Measurements from ENCODE around the gene ANKRD39. TPM values are rescaled to one million over a fixed set of nuclear protein-coding genes. Genes with fewer than 3 reads are reported as not detected.
A peak's percentile ranks its signal among the peaks of the same experiment; 100 is the strongest.

Gene ANKRD39
- total and polyA plus RNA-seq, 2 of the 4 experiments (the other 2 are of a cell fraction), result 12.5 to 17.0 TPM

DNA sequence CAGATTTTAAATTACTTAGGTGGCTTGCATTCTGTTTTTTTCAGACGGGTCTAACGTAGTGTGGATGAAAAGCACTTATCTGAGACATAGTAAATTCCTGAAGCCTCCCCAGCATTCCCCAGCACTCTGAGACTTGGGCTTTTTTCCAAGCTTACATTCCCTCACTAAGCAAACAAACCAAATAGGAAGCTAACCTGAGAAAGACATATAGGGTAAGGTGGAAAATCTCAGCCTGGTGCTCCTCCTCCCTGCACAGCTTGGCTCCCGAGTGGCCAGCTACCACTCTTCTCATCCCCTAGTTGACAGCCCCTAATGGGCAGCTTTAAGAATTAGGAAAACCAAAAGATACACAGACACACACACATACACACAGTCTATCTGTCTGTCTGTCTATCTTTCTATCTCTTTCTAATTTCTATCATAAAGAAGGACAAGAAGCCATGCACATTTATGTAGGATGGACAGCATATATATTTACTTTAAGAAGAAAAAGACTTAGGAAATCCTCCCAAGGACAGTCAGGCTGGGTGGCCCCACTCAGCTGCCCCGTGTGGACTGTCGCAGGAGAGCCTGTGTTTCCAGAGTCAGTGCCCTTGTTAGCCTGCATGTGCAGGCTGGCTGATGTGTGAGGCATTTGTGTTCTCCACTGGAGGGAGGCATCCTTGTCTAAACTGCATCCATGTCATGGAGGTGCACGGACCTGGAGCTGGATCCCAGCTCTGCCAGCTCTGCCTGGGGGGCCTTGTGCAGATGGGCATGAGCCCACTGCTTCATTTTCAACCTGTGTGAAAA, 33.5 kb downstream of the ANKRD39 start:
- H3K27me3 ChIP-seq (ENCODE audit: control insufficient read depth, insufficient read depth, low read length), result no peaks in the 10 kb centered on the region
- peaks cover 23% of the 10 kb centered on the region for H3K36me3 ChIP-seq (ENCODE audit: control insufficient read depth, insufficient read depth, low read length)
- in situ Hi-C loops (cut with MboI; ENCODE audit: low sequenced_read_pairs), result no loop called here
- dilution Hi-C loops (cut with HindIII; ENCODE audit: low sequenced_read_pairs, unreplicated experiment), result no loop called here
- no peak overlapping the region for H2BK5ac ChIP-seq (ENCODE audit: low read depth, low read length, poor library complexity, severe bottlenecking)
- H2AK5ac ChIP-seq (ENCODE audit: low read depth, low read length), result 0 out of 2 replicates have a peak overlapping the region, but pooled peaks have one; percentile 1
- ChIA-PET POLR2A (ENCODE audit: unreplicated experiment) (no interaction called here), CTCF (interaction anchor here (1.0 to 1.2 kb wide), 4 partner anchors 9 to 127 kb away, joined by 3 to 5 read pairs (median 4); partner anchors contain the start of gene ANKRD39)
- DNase-seq (peak; percentile 83), ATAC-seq (ENCODE audit: low read depth) (peak; percentile 93)
- no peak overlapping the region for H3K4me2 ChIP-seq (ENCODE audit: low read depth, low read length)
- H3K4me3 ChIP-seq (ENCODE audit: insufficient read depth, low read depth, low read length), result no peak overlapping the region
- intact Hi-C loops (cut with micrococcal nuclease), result no loop called here
- H3K9me1 ChIP-seq (ENCODE audit: insufficient read depth, low read length), result peaks cover 12% of the 10 kb centered on the region; the same call in 1 of the 2 replicates
- H2AFZ ChIP-seq (replicated peaks; ENCODE audit: low read length, poor library complexity), result no peak overlapping the region
- H3K14ac ChIP-seq (replicated peaks; ENCODE audit: low read depth, low read length), result no peak overlapping the region
- no peak overlapping the region for H3K56ac ChIP-seq (ENCODE audit: extremely low read depth, insufficient read depth, low read length)
- H3K4ac ChIP-seq (ENCODE audit: low read depth, low read length), result no peak overlapping the region
- H4K91ac ChIP-seq (ENCODE audit: insufficient read depth, low read depth, low read length), result no peak overlapping the region
- H4K20me1 ChIP-seq (ENCODE audit: insufficient read depth, low read length), result peaks cover 37% of the 10 kb centered on the region
- H3K4me1 ChIP-seq (ENCODE audit: control insufficient read depth, insufficient read depth, low read length), result peaks cover 8% of the 10 kb centered on the region; the same call in 1 of the 2 replicates
- H3K23ac ChIP-seq (ENCODE audit: low read depth, low read length), result peak overlapping the region; percentile 26; the same call in 1 of the 2 replicates
- H2BK20ac ChIP-seq (ENCODE audit: low read depth, low read length), result no peak overlapping the region
- no peak overlapping the region for H2BK120ac ChIP-seq (ENCODE audit: low read depth, low read length)
- no TSS peak for BruUV-seq (replicated peaks)
- H4K5ac ChIP-seq (ENCODE audit: low read depth, low read length), result no peak overlapping the region
- H3K18ac ChIP-seq (ENCODE audit: low read depth, low read length), result no peak overlapping the region
- no peaks in the 10 kb centered on the region for H3K9me3 ChIP-seq (ENCODE audit: control insufficient read depth, insufficient read depth, low read length)
- H3K9ac ChIP-seq (ENCODE audit: low read depth, low read length), result no peak overlapping the region
- H2BK15ac ChIP-seq (ENCODE audit: low read depth, low read length), result no peak overlapping the region
- H2AK9ac ChIP-seq (replicated peaks; ENCODE audit: low read depth, low read length, poor library complexity), result no peak overlapping the region
- H3K79me1 ChIP-seq (ENCODE audit: low read depth in 1 of 2, low read length in 2 of 2), result peaks cover 16 to 44% of the 10 kb centered on the region in 2 experiments
- TF ChIP-seq MAZ (IDR thresholded peaks at IDR 0.05; ENCODE audit: borderline replicate concordance, low read depth, low read length), result no peak
- no peak for TF ChIP-seq SMC3 (IDR thresholded peaks at IDR 0.05; ENCODE audit: low read depth, low read length)
- TF ChIP-seq RFX5 (IDR thresholded peaks at IDR 0.05; ENCODE audit: low read depth, low read length), result no peak
- no peak for TF ChIP-seq MAFK (IDR thresholded peaks at IDR 0.05; ENCODE audit: low read depth, low read length)
- no peak for TF ChIP-seq RAD21 (IDR thresholded peaks at IDR 0.05; ENCODE audit: low read length)
- TF ChIP-seq CEBPB (IDR thresholded peaks at IDR 0.05; ENCODE audit: low read depth, low read length), result no peak
- no peak for TF ChIP-seq MXI1 (IDR thresholded peaks at IDR 0.05; ENCODE audit: borderline replicate concordance, low read depth, low read length)
- TF ChIP-seq ELK1 (IDR thresholded peaks at IDR 0.05; ENCODE audit: borderline replicate concordance, low read depth, low read length), result no peak
- no peak for TF ChIP-seq CHD1 (IDR thresholded peaks at IDR 0.05; ENCODE audit: low read depth, low read length)
- no peak for TF ChIP-seq NFE2L2 (IDR thresholded peaks at IDR 0.05; ENCODE audit: low read depth, low read length)
- no peak for TF ChIP-seq USF2 (IDR thresholded peaks at IDR 0.05; ENCODE audit: low read depth, low read length)
- whole genome bisulfite sequencing, 2 experiments (ENCODE audit: extremely low coverage in 2 of 2, insufficient read length in 1 of 2), result 38% methylated on average over 2 of the region's 6 CpGs; no CpG with 5 or more reads in 1 of the 2 experiments
- no peak overlapping the region for H3K27ac ChIP-seq (ENCODE audit: insufficient read depth, low read length)
- H4K8ac ChIP-seq (ENCODE audit: low read depth in 2 of 2, low read length in 2 of 2), result no peak overlapping the region

Measured in IMR-90 (cell line).